HG03039 (cell line): ENCODE data around the gene TBC1D7.

Source experiments
- ATAC-seq: cut with Tn5 transposase; IDR thresholded peaks from one replicate; pipeline ENCODE4 v1.9.1; 2021; ENCODE audit warnings: mild to moderate bottlenecking, moderate library complexity; ENCODE audit not compliant: unreplicated experiment

The TBC1D7 gene

DNA sequence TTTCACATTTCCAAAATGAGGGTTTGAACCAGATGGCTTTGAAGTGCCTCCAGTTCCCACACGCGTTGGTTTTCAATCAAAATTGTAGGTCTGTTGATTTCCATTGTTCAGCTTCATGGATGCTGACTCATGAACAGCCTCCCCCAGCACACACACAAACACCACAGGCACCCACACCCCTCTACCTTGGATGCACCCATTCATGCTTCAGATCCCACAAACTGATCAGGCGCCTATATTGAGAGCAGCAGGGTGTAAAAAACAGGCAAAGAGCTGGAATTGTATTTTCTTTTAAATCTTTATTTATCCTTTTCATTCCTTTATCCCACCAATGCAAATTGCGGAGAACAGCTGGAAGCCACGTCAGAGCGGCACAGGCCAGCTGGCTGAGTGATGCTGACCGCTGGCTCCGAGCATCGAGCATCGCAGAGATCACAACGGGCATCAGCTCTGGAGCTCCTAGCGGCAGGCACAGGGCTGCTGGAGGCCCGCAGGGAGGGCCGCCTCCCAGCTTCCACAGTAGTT, 29.3 kb upstream of the TBC1D7 start:
- ATAC-seq: no peak

DNA sequence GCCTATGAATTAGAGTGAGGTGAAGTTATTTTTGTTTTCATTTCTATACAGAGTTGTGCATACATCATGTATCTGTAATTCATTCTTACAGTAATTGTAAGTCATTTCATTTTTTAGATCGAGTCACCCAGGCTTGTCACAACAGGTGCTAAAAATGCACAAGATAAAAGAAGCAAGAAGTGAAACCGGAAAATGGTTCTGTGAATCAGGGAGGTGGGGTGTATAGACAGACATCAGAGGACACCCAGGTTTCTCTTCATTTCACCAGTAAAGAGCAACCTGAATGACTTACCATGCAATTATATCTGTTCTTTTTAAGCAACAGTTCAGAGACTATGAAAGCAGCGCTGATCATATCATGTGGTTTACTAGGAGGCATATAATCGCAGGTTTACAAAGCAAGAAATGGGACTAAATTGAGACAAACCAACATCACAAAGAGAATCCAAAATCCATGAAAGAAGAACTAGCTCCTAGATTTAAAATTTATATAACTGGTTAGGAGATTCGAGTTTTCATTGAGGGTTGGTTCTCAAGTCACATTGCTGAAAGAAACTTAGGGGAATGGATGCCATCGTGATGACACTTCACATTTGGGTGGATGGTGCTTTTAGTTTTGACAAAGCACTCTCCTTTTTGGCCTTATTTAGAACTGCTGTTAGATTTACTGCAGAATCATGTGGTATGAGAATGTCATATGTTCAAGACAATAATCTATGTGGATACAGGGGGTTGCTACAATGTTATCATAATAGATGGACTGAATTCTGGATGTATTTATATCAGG, 27.9 kb upstream of the TBC1D7 start:
- peak; percentile 77 for ATAC-seq

- ATAC-seq: peak; percentile 23
Observed at GRCh38 chr6:13355043-13355945, 27.0 kb upstream of the TBC1D7 start.

DNA sequence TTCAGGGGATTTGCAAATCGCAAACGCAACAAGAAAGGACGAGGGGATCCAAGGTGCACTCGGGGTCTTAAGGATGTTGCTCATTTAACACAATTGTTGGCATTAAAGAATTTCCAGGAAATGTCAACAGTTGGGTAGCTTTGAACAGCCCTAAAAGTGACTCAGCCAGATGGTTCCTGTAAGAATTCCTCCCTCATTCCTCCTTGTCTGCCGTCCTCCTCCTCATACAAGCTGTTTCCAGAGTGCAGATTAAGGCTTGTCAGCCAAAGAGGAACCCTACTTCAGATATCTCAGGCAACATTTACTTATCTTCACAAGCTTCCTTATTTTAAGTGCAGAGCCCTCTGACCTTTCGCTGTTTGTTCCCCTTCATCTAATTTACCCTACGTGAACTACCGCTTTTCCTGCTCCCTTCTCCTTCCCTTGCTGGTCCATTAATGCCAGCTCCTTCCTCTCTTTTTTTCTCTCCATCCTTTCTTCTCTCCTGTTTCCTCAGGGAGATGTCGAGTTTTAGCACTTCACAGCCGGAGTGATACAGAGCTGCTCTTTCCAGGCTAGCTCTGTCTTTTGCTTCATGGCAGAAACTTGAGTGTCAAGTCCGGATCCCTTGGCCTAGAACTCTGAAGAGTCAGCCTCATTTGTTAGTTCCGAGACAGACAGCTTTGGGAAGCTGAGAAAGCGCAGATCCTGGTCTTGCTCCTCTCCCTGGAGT, 26.1 kb upstream of the TBC1D7 start:
- ATAC-seq: no peak

DNA sequence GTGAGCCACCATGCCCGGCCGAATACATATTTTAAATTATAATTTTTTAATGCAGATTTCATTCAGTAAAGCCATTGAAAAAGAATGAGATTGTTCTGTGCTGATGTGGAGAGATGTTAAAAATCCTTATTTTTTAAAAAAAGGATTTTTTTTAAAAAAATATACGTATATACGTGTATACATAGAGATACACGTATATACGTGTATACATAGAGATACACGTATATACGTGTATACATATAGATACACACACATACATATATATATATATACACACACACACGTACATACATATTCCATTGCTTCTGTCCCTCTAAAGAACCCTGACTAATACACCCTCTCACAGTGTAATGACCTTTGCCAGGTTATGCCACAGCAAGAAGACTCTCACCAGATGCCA, 23.8 kb upstream of the TBC1D7 start:
- ATAC-seq: no peak

- ATAC-seq: no peak
Observed at GRCh38 chr6:13351271-13351670, 22.9 kb upstream of the TBC1D7 start.

DNA sequence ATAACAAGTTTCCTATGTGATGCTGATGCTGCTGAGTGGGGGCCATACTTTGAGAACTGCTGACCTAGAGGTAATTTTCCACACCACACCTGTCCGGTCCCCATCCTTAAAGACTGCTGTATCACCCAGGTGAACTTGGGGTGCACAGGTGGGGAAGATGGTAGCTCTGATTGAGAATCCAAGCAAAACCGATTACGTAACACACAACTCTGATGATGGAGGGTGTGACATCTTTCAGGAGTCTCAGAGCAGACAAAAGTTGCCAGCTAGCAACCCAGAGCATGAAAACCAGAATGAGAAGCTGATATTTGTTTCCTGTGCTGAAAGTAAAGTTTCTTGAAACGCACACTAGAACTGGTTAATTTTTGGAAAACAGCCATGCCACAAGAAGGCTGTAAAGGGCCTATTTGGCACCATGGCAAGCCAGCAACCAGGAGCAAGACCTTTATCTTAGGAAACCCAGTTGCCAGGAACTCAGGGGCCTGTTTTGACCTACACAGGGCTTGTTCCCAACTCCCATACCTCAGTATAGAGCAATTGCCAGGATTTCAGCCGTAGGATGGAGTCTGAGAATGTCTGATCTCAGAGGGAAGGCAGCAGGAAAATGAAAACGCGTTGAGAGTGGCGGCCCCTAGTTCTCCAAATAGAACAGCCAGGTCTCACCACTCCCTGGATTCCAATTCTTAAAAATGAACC, 21.6 kb upstream of the TBC1D7 start:
- ATAC-seq: no peak

GRCh38 chr6:13348334-13349113, 20.2 kb upstream of the TBC1D7 start:
- no peak for ATAC-seq

DNA sequence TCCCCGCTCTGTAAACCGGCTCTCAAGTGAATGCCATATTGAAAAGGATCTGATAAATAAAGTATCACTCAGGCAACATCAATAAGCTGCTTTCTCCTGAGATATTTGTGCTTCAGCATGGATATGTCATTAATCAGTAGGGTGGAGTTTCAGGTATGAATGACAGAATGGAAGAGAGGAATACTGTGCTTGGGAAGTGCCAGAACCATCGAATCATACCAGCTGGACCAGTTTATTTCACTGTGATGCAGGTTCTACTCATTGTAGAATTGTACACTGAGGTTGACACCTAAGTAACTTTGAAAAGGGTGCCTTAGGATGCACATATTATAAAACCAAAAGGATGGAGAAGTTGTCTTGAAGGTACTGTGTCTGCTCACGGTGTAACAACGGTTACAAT, 17.9 kb upstream of the TBC1D7 start:
- ATAC-seq: no peak

- ATAC-seq: no peak
Observed at GRCh38 chr6:13342414-13343019, 14.2 kb upstream of the TBC1D7 start.

GRCh38 chr6:13339863-13340630, 11.7 kb upstream of the TBC1D7 start:
- no peak for ATAC-seq

- ATAC-seq: no peak
Observed at GRCh38 chr6:13338038-13338437, 9.7 kb upstream of the TBC1D7 start.

DNA sequence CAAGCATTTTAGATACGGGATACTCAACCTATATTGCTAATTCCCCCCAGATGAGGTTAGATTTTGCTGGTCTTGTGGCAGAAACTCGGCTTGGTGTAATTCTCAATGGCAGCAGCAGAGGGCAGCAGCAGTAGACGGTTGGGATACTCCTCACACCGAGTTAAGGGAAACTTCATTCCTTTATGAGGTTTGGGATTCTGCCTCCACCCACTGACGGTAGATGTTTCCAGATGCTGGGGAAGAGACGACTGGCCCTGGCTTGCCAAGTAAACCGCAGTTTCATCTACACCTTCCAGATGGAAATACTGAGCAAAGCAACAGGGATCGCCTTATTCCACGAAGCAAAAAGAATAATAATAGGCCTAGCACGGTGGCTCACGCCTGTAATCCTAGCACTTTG, 8.2 kb upstream of the TBC1D7 start:
- no peak for ATAC-seq

GRCh38 chr6:13334953-13335352, 6.6 kb upstream of the TBC1D7 start:
- ATAC-seq: no peak

DNA sequence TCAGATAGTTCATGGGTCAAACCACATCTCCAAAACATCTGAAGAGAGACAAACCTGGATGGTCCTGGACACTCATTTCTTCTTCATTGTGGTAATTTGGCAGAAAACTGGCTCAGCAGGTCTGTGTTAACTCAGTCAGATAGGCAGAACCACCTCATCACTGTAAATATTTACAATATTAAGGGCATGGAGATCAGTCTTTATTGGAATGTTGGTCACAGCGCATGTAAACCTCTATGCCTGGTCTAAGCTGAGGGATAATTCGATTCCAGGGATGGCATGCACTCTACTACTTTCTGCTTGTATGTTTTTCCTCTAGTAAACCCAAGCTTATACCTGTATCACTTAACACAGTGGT, 4.0 kb upstream of the TBC1D7 start:
- ATAC-seq: no peak

- no peak for ATAC-seq
Observed at GRCh38 chr6:13331516-13332348, 3.4 kb upstream of the TBC1D7 start.

- ATAC-seq: no peak
Observed at GRCh38 chr6:13328875-13329183, 492 bp upstream of the TBC1D7 start.

GRCh38 chr6:13327691-13328075, 654 bp downstream of the TBC1D7 start:
- ATAC-seq: no peak
